ENCODE results near the gene TRIM9. TPM values are rescaled to one million over a fixed set of nuclear protein-coding genes. Genes with fewer than 3 reads are reported as not detected.

Gene TRIM9
- total RNA-seq, 4 donors from 2014 or later = 0.84 to 4.7 (median 1.4) TPM

- Histone ChIP-seq H3K36me3 (no peaks in the 10 kb centered on the region), H3K4me3 (no peak overlapping the region), H3K27ac (no peak overlapping the region), H3K9me3 (no peaks in the 10 kb centered on the region), H3K4me1 (no peaks in the 10 kb centered on the region), H3K27me3 (peaks cover 4% of the 10 kb centered on the region)
- ATAC-seq = peak; percentile 36
- TF ChIP-seq EP300 (IDR thresholded peaks at IDR 0.05) = no peak
- TF ChIP-seq CTCF (IDR thresholded peaks at IDR 0.05) = no peak
- no peak for TF ChIP-seq POLR2A (IDR thresholded peaks at IDR 0.05)
- TF ChIP-seq POLR2AphosphoS5 (IDR thresholded peaks at IDR 0.05) = no peak
- WGBS, 2 donors (ENCODE audit: low coverage in 1 of 2) = 87% methylated on average over 3 of the region's 5 CpGs; no CpG with 5 or more reads in 1 of the 2 donors
Observed at GRCh38 chr14:50974118-50974517, 120.8 kb downstream of the TRIM9 start.

GRCh38 chr14:50972734-50973133 lies 122.2 kb downstream of the TRIM9 start:
- no peaks in the 10 kb centered on the region for H3K36me3 ChIP-seq
- no peaks in the 10 kb centered on the region for H3K4me1 ChIP-seq
- ATAC-seq = no peak
- no peak for TF ChIP-seq CTCF (IDR thresholded peaks at IDR 0.05)
- TF ChIP-seq POLR2A (IDR thresholded peaks at IDR 0.05) = no peak
- TF ChIP-seq POLR2AphosphoS5 (IDR thresholded peaks at IDR 0.05) = no peak
- no peak for TF ChIP-seq EP300 (IDR thresholded peaks at IDR 0.05)
- 85 to 95% methylated on average over 2 to 3 of the region's 11 CpGs for WGBS, 2 donors (ENCODE audit: low coverage in 1 of 2)
- H3K27ac ChIP-seq = no peak overlapping the region
- peaks cover 4% of the 10 kb centered on the region for H3K27me3 ChIP-seq
- no peak overlapping the region for H3K4me3 ChIP-seq
- H3K9me3 ChIP-seq = no peaks in the 10 kb centered on the region

GRCh38 chr14:50970886-50971781 lies 123.8 kb downstream of the TRIM9 start:
- H3K36me3 ChIP-seq = no peaks in the 10 kb centered on the region
- no peak for ATAC-seq
- no peaks in the 10 kb centered on the region for H3K9me3 ChIP-seq
- no peak overlapping the region for H3K27ac ChIP-seq
- no peak overlapping the region for H3K4me3 ChIP-seq
- no peaks in the 10 kb centered on the region for H3K4me1 ChIP-seq
- 87 to 97% methylated on average over 3 to 6 of the region's 6 CpGs for WGBS, 2 donors (ENCODE audit: low coverage in 1 of 2)
- peaks cover 4% of the 10 kb centered on the region for H3K27me3 ChIP-seq
- TF ChIP-seq POLR2A (IDR thresholded peaks at IDR 0.05) (no peak), CTCF (IDR thresholded peaks at IDR 0.05) (no peak), EP300 (IDR thresholded peaks at IDR 0.05) (no peak), POLR2AphosphoS5 (IDR thresholded peaks at IDR 0.05) (no peak)

GRCh38 chr14:50967790-50968189 lies 127.1 kb downstream of the TRIM9 start:
- Histone ChIP-seq H3K4me1 (peaks cover 2 to 19% (median 3%) of the 10 kb centered on the region in 3 donors), H3K27me3 (no peaks in the 10 kb centered on the region), H3K27ac (no peak overlapping the region), H3K9me3 (no peaks in the 10 kb centered on the region), H3K36me3 (no peaks in the 10 kb centered on the region), H3K4me3 (no peak overlapping the region)
- 50 to 59% methylated on average over 2 of the region's 2 CpGs for whole genome bisulfite sequencing, 2 donors (ENCODE audit: low coverage in 1 of 2)
- ATAC-seq = no peak
- TF ChIP-seq POLR2A (IDR thresholded peaks at IDR 0.05) (no peak), POLR2AphosphoS5 (IDR thresholded peaks at IDR 0.05) (no peak), EP300 (IDR thresholded peaks at IDR 0.05) (no peak), CTCF (IDR thresholded peaks at IDR 0.05) (no peak)

- Histone ChIP-seq H3K9me3 (no peaks in the 10 kb centered on the region), H3K27ac (no peak overlapping the region), H3K4me3 (no peak overlapping the region), H3K4me1 (peaks cover 3 to 26% (median 4%) of the 10 kb centered on the region in 3 donors), H3K36me3 (no peaks in the 10 kb centered on the region), H3K27me3 (no peaks in the 10 kb centered on the region)
- no peak for ATAC-seq
- TF ChIP-seq POLR2A (IDR thresholded peaks at IDR 0.05) = no peak
- no peak for TF ChIP-seq POLR2AphosphoS5 (IDR thresholded peaks at IDR 0.05)
- no peak for TF ChIP-seq EP300 (IDR thresholded peaks at IDR 0.05)
- no peak for TF ChIP-seq CTCF (IDR thresholded peaks at IDR 0.05)
- WGBS, 2 donors (ENCODE audit: low coverage in 1 of 2) = 33 to 35% methylated on average over 3 of the region's 3 CpGs
Observed at GRCh38 chr14:50967103-50967502, 127.8 kb downstream of the TRIM9 start.
